Adrenal gland (tissue), 12 donors: ENCODE results near the gene TSHZ2. TPM values are rescaled to one million over a fixed set of nuclear protein-coding genes. Genes with fewer than 3 reads are reported as not detected.

Source experiments
- DNase-seq, 7 donors: peaks; one replicate each; pipeline ENCODE4 v3.0.0-alpha.2; 2019 to 2020
- H3K27ac ChIP-seq, 5 donors: fragments of 200-600 bp; sonication (generic) in 4 of 5; 1 replicate in 3 of 5; 2 replicates in 2 of 5; pipeline versions ENCODE4 v1.5.1 to v1.8.0; 2016 to 2020; ENCODE audit warnings: mild to moderate bottlenecking in 1 of 5
- H3K27me3 ChIP-seq: fragments of 200-600 bp; 2 replicates; pipeline ENCODE4 v1.8.0; 2021
- H3K36me3 ChIP-seq, 2 donors: fragments of 200-600 bp; replicated peaks in 1 of 2; 1 replicate in 1 of 2; 2 replicates in 1 of 2; pipeline versions ENCODE4 v1.5.1 to v1.8.0; 2018 to 2022
- H3K4me1 ChIP-seq, 2 donors: fragments of 200-600 bp; replicated peaks in 1 of 2; 1 replicate in 1 of 2; 2 replicates in 1 of 2; pipeline versions ENCODE4 v1.5.1 to v1.8.0; 2018 to 2021
- H3K4me3 ChIP-seq, 4 donors: fragments of 200-600 bp; sonication (generic) in 3 of 4; one replicate each; pipeline ENCODE4 v1.5.1; 2016 to 2018
- H3K9me3 ChIP-seq, 3 donors: fragments of 200-600 bp; sonication (generic) in 1 of 3; replicated peaks in 1 of 3; 1 replicate in 2 of 3; 2 replicates in 1 of 3; pipeline versions ENCODE4 v1.5.1 to v1.8.0; 2016 to 2021
- CTCF ChIP-seq, 6 experiments: fragments of 450-650 bp in 4 of 6; fragments of 200-600 bp in 2 of 6; sonication (generic) in 1 of 6; IDR thresholded peaks; 1 replicate in 5 of 6; 2 replicates in 1 of 6; pipeline versions ENCODE4 v1.5.1 to v1.8.0; 2016 to 2021; ENCODE audit warnings: antibody characterized with exemption in 6 of 6, mild to moderate bottlenecking in 2 of 6, moderate library complexity in 1 of 6
- POLR2A ChIP-seq, 2 donors: fragments of 450-650 bp; IDR thresholded peaks; one replicate each; pipeline ENCODE4 v1.6.1; 2017; ENCODE audit warnings: antibody characterized with exemption in 2 of 2, mild to moderate bottlenecking in 2 of 2, moderate library complexity in 1 of 2
- WGBS, 4 donors: extraction: QIAGEN DNeasy Blood & Tissue Kit in 2 of 4; methylation state at CpG; one replicate each; pipeline versions ENCODE4 v1.1.5 to v1.1.7; 2013 to 2017; 5-methylcytosine and 5-hydroxymethylcytosine counted together
- intact Hi-C, 2 donors: fragments of 100-400 bp; cut with DNase I; formaldehyde crosslinking; loops; one replicate each; pipeline versions ENCODE4 v1.14.1 to v1.15.0; 2022 to 2023
- polyA plus RNA-seq, 3 donors: library from polyadenylated mRNA; stranded (reverse); fragments of 200-250 nt in 2 of 3; fragments of 350-450 nt in 1 of 3; fragmentation: Illumina TruSeq in 1 of 3; extraction: RNeasy Lipid Tissue Mini Kit (QIAGEN cat#74804) in 1 of 3; gene quantifications; one replicate each; pipeline ENCODE4 v1.2.3, GENCODE V29; 2013 to 2014
- total RNA-seq, 9 donors: library from RNA; depleted of rRNA in 4 of 9; stranded (reverse); fragments of >200 nt in 4 of 9; fragments of 120-200 nt in 1 of 9; fragmentation: NEBNext Ultra II Directional in 1 of 9; extraction: Animal tissue kit (Norgen Biotek cat#: 25700) in 1 of 9; gene quantifications; one replicate each; pipeline versions ENCODE4 v1.1.0 to v1.2.4, GENCODE V29; 2013 to 2023
- donor health status: healthy with polysubstance abuse.
- donor health status: Bipolar disorder and iron deficiency.
- donor health status: DM: yes; HTN: yes; CAD: no.
- donor health status: DM: no; HTN: no; CAD: no.
- donor health status: DM: no; HTN: no; CAD: no.
- donor health status: DM: yes; HTN: yes; CAD: no.

TSHZ2 gene
- total and polyA plus RNA-seq, 12 donors, result 20.5 to 87.1 (median 52.4) TPM

- Histone ChIP-seq H3K9me3 (no peaks in the 10 kb centered on the region), H3K27ac (peak overlapping the region; percentile 60 to 95 (median 87)), H3K4me1 (peaks cover 7 to 25% of the 10 kb centered on the region in 2 donors), H3K4me3 (peak overlapping the region in 1 of 4 donors; percentile 86), H3K27me3 (no peaks in the 10 kb centered on the region), H3K36me3 (no peaks in the 10 kb centered on the region)
- intact Hi-C loops, result loop anchor here in 1 of 2 donors (10.0 kb wide), 2 partner anchors 99 to 239 kb away; no protein-coding TSS in a partner anchor
- DNase-seq, result no peak
- TF ChIP-seq CTCF (IDR thresholded peaks at IDR 0.05) (no peak), POLR2A (IDR thresholded peaks at IDR 0.05) (no peak)
- 22 to 42% (median 34%) methylated on average over 3 of the region's 3 CpGs for WGBS, 4 donors
Measured at GRCh38 chr20:52975803-52976531, 3.8 kb downstream of the TSHZ2 start.

- Histone ChIP-seq H3K4me3 (peak overlapping the region in 1 of 4 donors; percentile 24), H3K36me3 (no peaks in the 10 kb centered on the region), H3K27me3 (no peaks in the 10 kb centered on the region), H3K9me3 (no peaks in the 10 kb centered on the region), H3K27ac (no peak overlapping the region), H3K4me1 (peaks cover 7 to 27% of the 10 kb centered on the region in 2 donors)
- TF ChIP-seq POLR2A (IDR thresholded peaks at IDR 0.05) (no peak), CTCF (IDR thresholded peaks at IDR 0.05) (no peak)
- DNase-seq, result no peak
- intact Hi-C loops, result loop anchor here in 1 of 2 donors (10.0 kb wide), 2 partner anchors 96 to 236 kb away; no protein-coding TSS in a partner anchor
- 33 to 48% (median 41%) methylated on average over 2 of the region's 2 CpGs for WGBS, 4 donors
Measured at GRCh38 chr20:52978851-52979250, 6.7 kb downstream of the TSHZ2 start.

- no peaks in the 10 kb centered on the region for H3K9me3 ChIP-seq
- H3K27me3 ChIP-seq, result no peaks in the 10 kb centered on the region
- TF ChIP-seq CTCF (IDR thresholded peaks at IDR 0.05) (no peak), POLR2A (IDR thresholded peaks at IDR 0.05) (no peak)
- H3K36me3 ChIP-seq, result no peaks in the 10 kb centered on the region
- WGBS, 4 donors, result 89 to 98% (median 94%) methylated on average over 8 of the region's 8 CpGs
- no peak overlapping the region for H3K4me3 ChIP-seq
- no peak for DNase-seq
- H3K27ac ChIP-seq, result no peak overlapping the region
- intact Hi-C loops, result no loop called here
- peaks cover 0 to 22% of the 10 kb centered on the region in 2 donors for H3K4me1 ChIP-seq
Measured at GRCh38 chr20:52981051-52981450, 8.9 kb downstream of the TSHZ2 start.

GRCh38 chr20:52983726-52984450 lies 11.7 kb downstream of the TSHZ2 start:
- DNase-seq, result no peak
- H3K4me1 ChIP-seq, result peaks cover 0 to 6% of the 10 kb centered on the region in 2 donors
- no peaks in the 10 kb centered on the region for H3K36me3 ChIP-seq
- no peaks in the 10 kb centered on the region for H3K9me3 ChIP-seq
- no peaks in the 10 kb centered on the region for H3K27me3 ChIP-seq
- 81 to 84% (median 83%) methylated on average over 22 of the region's 22 CpGs for WGBS, 4 donors
- TF ChIP-seq POLR2A (IDR thresholded peaks at IDR 0.05) (no peak), CTCF (IDR thresholded peaks at IDR 0.05) (no peak)
- no peak overlapping the region for H3K4me3 ChIP-seq
- intact Hi-C loops, result no loop called here
- no peak overlapping the region for H3K27ac ChIP-seq
